Osteocyte (in vitro differentiated cells): ENCODE results near the gene MAP3K12. TPM values are rescaled to one million over a fixed set of nuclear protein-coding genes. Genes with fewer than 3 reads are reported as not detected.
"Not testable (repeated sequence)": the region's sequence is repeated elsewhere in the genome, so short reads cannot be mapped to it uniquely, and the experiment has no call there.

Experiments used
- DNase-seq: peaks from one replicate; pipeline ENCODE4 v3.0.0; 2021; ENCODE audit warnings: mixed read lengths; ENCODE audit not compliant: unreplicated experiment; ENCODE audit errors: extremely low spot score
- H3K27ac Mint-ChIP-seq: one replicate; pipeline ENCODE4 v1.8.0; 2021; ENCODE audit warnings: mild to moderate bottlenecking, mixed read lengths; ENCODE audit not compliant: unreplicated experiment
- H3K27me3 Mint-ChIP-seq: one replicate; pipeline ENCODE4 v1.8.0; 2021; ENCODE audit warnings: mixed read lengths; ENCODE audit not compliant: unreplicated experiment
- H3K36me3 Mint-ChIP-seq: one replicate; pipeline ENCODE4 v1.8.0; 2021; ENCODE audit warnings: mixed read lengths; ENCODE audit not compliant: unreplicated experiment
- H3K4me1 Mint-ChIP-seq: one replicate; pipeline ENCODE4 v1.8.0; 2021; ENCODE audit warnings: mixed read lengths; ENCODE audit not compliant: unreplicated experiment
- H3K4me3 Mint-ChIP-seq: one replicate; pipeline ENCODE4 v1.8.0; 2021; ENCODE audit warnings: mild to moderate bottlenecking, moderate library complexity, mixed read lengths; ENCODE audit not compliant: unreplicated experiment
- H3K9me3 Mint-ChIP-seq: one replicate; pipeline ENCODE4 v1.8.0; 2021; ENCODE audit warnings: mixed read lengths; ENCODE audit not compliant: unreplicated experiment
- CTCF ChIP-seq: fragments of 200-600 bp; sonication (generic); IDR thresholded peaks from 2 replicates; pipeline ENCODE4 v1.5.0; 2021; ENCODE audit warnings: antibody characterized with exemption, mild to moderate bottlenecking, moderate library complexity
- total RNA-seq: library from RNA; stranded (reverse); gene quantifications from 2 replicates; pipeline ENCODE4 v1.2.1, GENCODE V29; 2021

Gene MAP3K12
- total RNA-seq, 1 donor from 2014 or later = 51.8 TPM

GRCh38 chr12:53451661-53452158, 47.5 kb downstream of the MAP3K12 start, which contains the start of gene PCBP2:
Gene PCBP2, plus strand, starts transcription at chr12:53452102. Its CDS starts 2,699 bp downstream, at chr12:53454801.
- Mint-ChIP-seq H3K36me3 (peaks cover 28% of the 10 kb centered on the region), H3K27ac (peak within 1 kb of the TSS; percentile 100), H3K9me3 (no peaks in the 10 kb centered on the region), H3K4me3 (peak within 1 kb of the TSS; percentile 98), H3K4me1 (peaks cover 22% of the 10 kb centered on the region), H3K27me3 (no peaks in the 10 kb centered on the region)
- peak; percentile 89 for TF ChIP-seq CTCF
- peak; percentile 99 for DNase-seq

- Mint-ChIP-seq H3K4me1 (peaks cover 22% of the 10 kb centered on the region), H3K4me3 (no peak overlapping the region), H3K36me3 (peaks cover 26% of the 10 kb centered on the region), H3K27ac (no peak overlapping the region), H3K9me3 (no peaks in the 10 kb centered on the region), H3K27me3 (no peaks in the 10 kb centered on the region)
- no peak for DNase-seq
- no peak for TF ChIP-seq CTCF
Measured at GRCh38 chr12:53450936-53451335, 48.3 kb downstream of the MAP3K12 start.

- H3K9me3 Mint-ChIP-seq, H3K27ac Mint-ChIP-seq, H3K27me3 Mint-ChIP-seq, H3K4me3 Mint-ChIP-seq, DNase-seq: not testable (repeated sequence)
- peaks cover 13% of the 10 kb centered on the region for H3K36me3 Mint-ChIP-seq
- H3K4me1 Mint-ChIP-seq = peaks cover 27% of the 10 kb centered on the region
Measured at GRCh38 chr12:53444593-53445325, 54.5 kb downstream of the MAP3K12 start.

GRCh38 chr12:53443955-53444354, 55.3 kb downstream of the MAP3K12 start:
- no peak overlapping the region for H3K27ac Mint-ChIP-seq

GRCh38 chr12:53441040-53441833, 58.0 kb downstream of the MAP3K12 start, which contains the start of gene PRR13:
Gene PRR13, plus strand, starts transcription at chr12:53441734. Its CDS starts 981 bp downstream, at chr12:53442715.
- peak within 1 kb of the TSS; percentile 97 for H3K27ac Mint-ChIP-seq
- H3K4me3 Mint-ChIP-seq = peak within 1 kb of the TSS; percentile 89
- no peaks in the 10 kb centered on the region for H3K27me3 Mint-ChIP-seq
- peak; percentile 98 for DNase-seq
- H3K4me1 Mint-ChIP-seq = peaks cover 27% of the 10 kb centered on the region
- H3K9me3 Mint-ChIP-seq = no peaks in the 10 kb centered on the region
- TF ChIP-seq CTCF = no peak
- H3K36me3 Mint-ChIP-seq = peaks cover 11% of the 10 kb centered on the region

More at GRCh38 chr12:53443955-53444354, 55.3 kb downstream of the MAP3K12 start:
- no peak for TF ChIP-seq CTCF
- H3K4me3 Mint-ChIP-seq = no peak overlapping the region
- H3K4me1 Mint-ChIP-seq = peaks cover 27% of the 10 kb centered on the region
- H3K36me3 Mint-ChIP-seq = peaks cover 13% of the 10 kb centered on the region
- H3K27me3 Mint-ChIP-seq = no peaks in the 10 kb centered on the region
- H3K9me3 Mint-ChIP-seq = no peaks in the 10 kb centered on the region
- DNase-seq = no peak

GRCh38 chr12:53439582-53439981, 59.7 kb downstream of the MAP3K12 start:
- not testable (repeated sequence) for H3K27me3 Mint-ChIP-seq, DNase-seq, H3K9me3 Mint-ChIP-seq, H3K4me3 Mint-ChIP-seq, H3K36me3 Mint-ChIP-seq, H3K27ac Mint-ChIP-seq
- H3K4me1 Mint-ChIP-seq = peaks cover 27% of the 10 kb centered on the region

- DNase-seq, H3K9me3 Mint-ChIP-seq, H3K27me3 Mint-ChIP-seq, H3K4me3 Mint-ChIP-seq, H3K4me1 Mint-ChIP-seq, H3K27ac Mint-ChIP-seq, H3K36me3 Mint-ChIP-seq: not testable (repeated sequence)
Measured at GRCh38 chr12:53435326-53435725, 63.9 kb downstream of the MAP3K12 start.
